Neural progenitor cell (in vitro differentiated cells): Measurements from ENCODE around the gene VARS1.

Experiments
- CTCF ChIP-seq: fragments of 200-600 bp; sonication (generic); IDR thresholded peaks from 2 replicates; pipeline ENCODE4 v1.5.1; 2017; ENCODE audit warnings: antibody characterized with exemption, mild to moderate bottlenecking
- EZH2 ChIP-seq: fragments of 200-600 bp; sonication (generic); IDR thresholded peaks from 2 replicates; pipeline ENCODE4 v1.6.1; 2017; ENCODE audit warnings: antibody characterized with exemption, mild to moderate bottlenecking, moderate library complexity

GRCh38 chr6:31778999-31779885, 16.3 kb downstream of the VARS1 start:
- TF ChIP-seq CTCF (no peak), EZH2 (no peak)
